ENCODE results near the gene KCNIP1.

- no peak for TF ChIP-seq CTCF (IDR thresholded peaks at IDR 0.05)
- TF ChIP-seq POLR2A (IDR thresholded peaks at IDR 0.05) = no peak
- TF ChIP-seq POLR2AphosphoS5 (IDR thresholded peaks at IDR 0.05) = no peak
- TF ChIP-seq EP300 (IDR thresholded peaks at IDR 0.05) = no peak
Measured at GRCh38 chr5:170545313-170545712, 41.5 kb downstream of the KCNIP1 start.

All from stomach (tissue), 4 donors.